Measurements from ENCODE around the gene TTC32. TPM values are rescaled to one million over a fixed set of nuclear protein-coding genes. Genes with fewer than 3 reads are reported as not detected.
"Not testable (repeated sequence)": the region's sequence is repeated elsewhere in the genome, so short reads cannot be mapped to it uniquely, and the experiment has no call there.

Gene TTC32
- total and polyA plus RNA-seq, 9 donors = 13.3 to 21.3 (median 16.0) TPM

GRCh38 chr2:19888831-19889230, 13.0 kb downstream of the TTC32 start:
- Histone ChIP-seq H3K4me3 (ENCODE audit: low read length) (no peak overlapping the region), H3K27ac (ENCODE audit: low read length) (no peak overlapping the region), H3K27me3 (ENCODE audit: control insufficient read depth, insufficient read depth, low read length) (no peaks in the 10 kb centered on the region), H3K36me3 (ENCODE audit: control insufficient read depth, insufficient read depth, low read length) (no peaks in the 10 kb centered on the region), H3K9me3 (replicated peaks; ENCODE audit: control insufficient read depth, low read depth, low read length) (no peaks in the 10 kb centered on the region), H3K4me1 (ENCODE audit: control insufficient read depth, insufficient read depth, low read length) (no peaks in the 10 kb centered on the region)
- DNase-seq = no peak
- no CpG with 5 or more reads among the region's 4 CpGs for WGBS (ENCODE audit: insufficient coverage)

GRCh38 chr2:19887510-19887909, 14.3 kb downstream of the TTC32 start:
- Histone ChIP-seq H3K27me3 (ENCODE audit: control insufficient read depth, insufficient read depth, low read length) (no peaks in the 10 kb centered on the region), H3K36me3 (ENCODE audit: control insufficient read depth, insufficient read depth, low read length) (no peaks in the 10 kb centered on the region), H3K9me3 (replicated peaks; ENCODE audit: control insufficient read depth, low read depth, low read length) (no peaks in the 10 kb centered on the region), H3K4me3 (ENCODE audit: low read length) (no peak overlapping the region), H3K27ac (ENCODE audit: low read length) (no peak overlapping the region), H3K4me1 (ENCODE audit: control insufficient read depth, insufficient read depth, low read length) (no peaks in the 10 kb centered on the region)
- 70% methylated on average over 6 of the region's 7 CpGs for WGBS (ENCODE audit: insufficient coverage)
- no peak for DNase-seq

- Histone ChIP-seq H3K36me3 (ENCODE audit: control insufficient read depth, insufficient read depth, low read length) (no peaks in the 10 kb centered on the region), H3K4me1 (ENCODE audit: control insufficient read depth, insufficient read depth, low read length) (no peaks in the 10 kb centered on the region), H3K9me3 (replicated peaks; ENCODE audit: control insufficient read depth, low read depth, low read length) (no peaks in the 10 kb centered on the region), H3K27me3 (ENCODE audit: control insufficient read depth, insufficient read depth, low read length) (no peaks in the 10 kb centered on the region), H3K27ac (ENCODE audit: low read length) (no peak overlapping the region), H3K4me3 (ENCODE audit: low read length) (no peak overlapping the region)
- 76% methylated on average over 7 of the region's 11 CpGs for WGBS (ENCODE audit: insufficient coverage)
- DNase-seq = no peak
Observed at GRCh38 chr2:19886261-19886660, 15.5 kb downstream of the TTC32 start.

GRCh38 chr2:19885791-19886190, 16.0 kb downstream of the TTC32 start:
- no peaks in the 10 kb centered on the region for H3K27me3 ChIP-seq (ENCODE audit: control insufficient read depth, insufficient read depth, low read length)
- no peak overlapping the region for H3K27ac ChIP-seq (ENCODE audit: low read length)
- H3K4me3 ChIP-seq (ENCODE audit: low read length) = no peak overlapping the region
- no peaks in the 10 kb centered on the region for H3K9me3 ChIP-seq (replicated peaks; ENCODE audit: control insufficient read depth, low read depth, low read length)
- DNase-seq = no peak
- no peaks in the 10 kb centered on the region for H3K4me1 ChIP-seq (ENCODE audit: control insufficient read depth, insufficient read depth, low read length)
- H3K36me3 ChIP-seq (ENCODE audit: control insufficient read depth, insufficient read depth, low read length) = no peaks in the 10 kb centered on the region
- WGBS (ENCODE audit: insufficient coverage) = 54% methylated on average over 6 of the region's 7 CpGs

GRCh38 chr2:19883971-19884720, 17.6 kb downstream of the TTC32 start:
- WGBS (ENCODE audit: insufficient coverage) = 100% methylated on average over 6 of the region's 8 CpGs
- Histone ChIP-seq H3K4me1 (ENCODE audit: control insufficient read depth, insufficient read depth, low read length) (no peaks in the 10 kb centered on the region), H3K27ac (ENCODE audit: low read length) (no peak overlapping the region), H3K9me3 (replicated peaks; ENCODE audit: control insufficient read depth, low read depth, low read length) (no peaks in the 10 kb centered on the region), H3K27me3 (ENCODE audit: control insufficient read depth, insufficient read depth, low read length) (no peaks in the 10 kb centered on the region), H3K36me3 (ENCODE audit: control insufficient read depth, insufficient read depth, low read length) (no peaks in the 10 kb centered on the region), H3K4me3 (ENCODE audit: low read length) (no peak overlapping the region)
- DNase-seq = no peak

- Histone ChIP-seq H3K4me1 (ENCODE audit: control insufficient read depth, insufficient read depth, low read length) (no peaks in the 10 kb centered on the region), H3K36me3 (ENCODE audit: control insufficient read depth, insufficient read depth, low read length) (no peaks in the 10 kb centered on the region), H3K4me3 (ENCODE audit: low read length) (no peak overlapping the region), H3K27ac (ENCODE audit: low read length) (no peak overlapping the region), H3K27me3 (ENCODE audit: control insufficient read depth, insufficient read depth, low read length) (no peaks in the 10 kb centered on the region), H3K9me3 (replicated peaks; ENCODE audit: control insufficient read depth, low read depth, low read length) (no peaks in the 10 kb centered on the region)
- DNase-seq = no peak
- 60% methylated on average over 1 of the region's 2 CpGs for WGBS (ENCODE audit: insufficient coverage)
Observed at GRCh38 chr2:19883486-19883885, 18.3 kb downstream of the TTC32 start.

- no peak overlapping the region for H3K27ac ChIP-seq (ENCODE audit: low read length)
- WGBS (ENCODE audit: insufficient coverage) = 80% methylated on average over 1 of the region's 2 CpGs
- no peaks in the 10 kb centered on the region for H3K9me3 ChIP-seq (replicated peaks; ENCODE audit: control insufficient read depth, low read depth, low read length)
- no peaks in the 10 kb centered on the region for H3K36me3 ChIP-seq (ENCODE audit: control insufficient read depth, insufficient read depth, low read length)
- no peaks in the 10 kb centered on the region for H3K4me1 ChIP-seq (ENCODE audit: control insufficient read depth, insufficient read depth, low read length)
- H3K4me3 ChIP-seq (ENCODE audit: low read length) = no peak overlapping the region
- DNase-seq = no peak
- no peaks in the 10 kb centered on the region for H3K27me3 ChIP-seq (ENCODE audit: control insufficient read depth, insufficient read depth, low read length)
Observed at GRCh38 chr2:19882286-19882685, 19.5 kb downstream of the TTC32 start.

- Histone ChIP-seq H3K36me3 (ENCODE audit: control insufficient read depth, insufficient read depth, low read length) (no peaks in the 10 kb centered on the region), H3K4me1 (ENCODE audit: control insufficient read depth, insufficient read depth, low read length) (no peaks in the 10 kb centered on the region), H3K27ac (ENCODE audit: low read length) (no peak overlapping the region), H3K9me3 (replicated peaks; ENCODE audit: control insufficient read depth, low read depth, low read length) (no peaks in the 10 kb centered on the region), H3K4me3 (ENCODE audit: low read length) (no peak overlapping the region), H3K27me3 (ENCODE audit: control insufficient read depth, insufficient read depth, low read length) (no peaks in the 10 kb centered on the region)
- no peak for DNase-seq
- WGBS (ENCODE audit: insufficient coverage) = no CpG with 5 or more reads among the region's 2 CpGs
Observed at GRCh38 chr2:19881908-19882265, 19.9 kb downstream of the TTC32 start.

GRCh38 chr2:19881221-19881907, 20.4 kb downstream of the TTC32 start:
- DNase-seq = no peak
- no peak overlapping the region for H3K27ac ChIP-seq (ENCODE audit: low read length)
- WGBS (ENCODE audit: insufficient coverage) = 90% methylated on average over 1 of the region's 2 CpGs
- no peaks in the 10 kb centered on the region for H3K27me3 ChIP-seq (ENCODE audit: control insufficient read depth, insufficient read depth, low read length)
- H3K36me3 ChIP-seq (ENCODE audit: control insufficient read depth, insufficient read depth, low read length) = no peaks in the 10 kb centered on the region
- no peak overlapping the region for H3K4me3 ChIP-seq (ENCODE audit: low read length)
- H3K4me1 ChIP-seq (ENCODE audit: control insufficient read depth, insufficient read depth, low read length) = no peaks in the 10 kb centered on the region
- H3K9me3 ChIP-seq (replicated peaks; ENCODE audit: control insufficient read depth, low read depth, low read length) = no peaks in the 10 kb centered on the region

- DNase-seq; H3K27ac ChIP-seq (ENCODE audit: low read length); H3K27me3 ChIP-seq (ENCODE audit: control insufficient read depth, insufficient read depth, low read length); H3K4me3 ChIP-seq (ENCODE audit: low read length); H3K9me3 ChIP-seq (replicated peaks; ENCODE audit: control insufficient read depth, low read depth, low read length); H3K36me3 ChIP-seq (ENCODE audit: control insufficient read depth, insufficient read depth, low read length); H3K4me1 ChIP-seq (ENCODE audit: control insufficient read depth, insufficient read depth, low read length): not testable (repeated sequence)
Observed at GRCh38 chr2:19880191-19880590, 21.6 kb downstream of the TTC32 start.

All from muscle of leg (tissue), 11 donors.